HCEC 1CT (cell line): ENCODE results near the gene TOB1.
A peak's percentile ranks its signal among the peaks of the same experiment; 100 is the strongest.
"Not testable (repeated sequence)": the region's sequence is repeated elsewhere in the genome, so short reads cannot be mapped to it uniquely, and the experiment has no call there.

Experiments
- DNase-seq: peaks from one replicate; pipeline ENCODE4 v3.0.0-alpha.2; 2017

Gene TOB1

DNA sequence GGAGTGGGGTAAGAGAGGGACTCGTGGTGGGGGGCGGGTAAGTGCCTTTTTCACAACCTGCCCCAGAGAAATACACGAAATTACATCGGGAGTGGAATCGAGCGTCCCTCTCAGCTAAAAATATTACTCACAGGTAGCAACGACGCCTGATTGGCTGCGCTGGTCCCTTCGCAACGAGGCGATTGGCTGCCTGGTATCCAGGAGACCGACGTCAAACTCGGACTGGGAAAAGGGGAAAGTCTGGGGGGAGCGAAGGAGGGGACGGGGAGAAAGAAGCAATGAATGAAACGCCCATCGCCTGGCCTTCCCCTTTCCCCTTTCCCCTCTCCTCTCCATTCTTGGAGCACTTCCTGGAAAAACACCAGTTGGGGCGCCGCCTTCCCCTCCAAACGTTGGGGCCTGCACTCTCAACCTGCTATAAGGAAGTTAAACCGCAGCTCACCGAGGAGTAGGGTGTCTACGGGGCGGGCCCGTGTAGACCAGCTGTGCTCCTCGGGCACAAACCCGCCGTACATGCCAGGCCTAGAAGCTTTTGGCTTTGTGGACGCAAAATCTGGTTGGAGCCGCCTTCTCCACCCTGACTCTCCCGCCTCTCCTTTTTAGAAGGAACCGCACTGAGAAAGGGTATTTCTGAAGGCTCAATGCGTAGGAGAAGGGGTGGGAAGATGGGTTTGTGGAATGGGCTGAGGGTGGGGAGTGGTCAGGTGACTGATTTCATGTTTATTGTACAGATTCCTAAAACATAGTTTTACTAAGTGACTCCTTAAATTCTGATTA, 1.4 kb upstream of the TOB1 start:
- peak; percentile 95 for DNase-seq

DNA sequence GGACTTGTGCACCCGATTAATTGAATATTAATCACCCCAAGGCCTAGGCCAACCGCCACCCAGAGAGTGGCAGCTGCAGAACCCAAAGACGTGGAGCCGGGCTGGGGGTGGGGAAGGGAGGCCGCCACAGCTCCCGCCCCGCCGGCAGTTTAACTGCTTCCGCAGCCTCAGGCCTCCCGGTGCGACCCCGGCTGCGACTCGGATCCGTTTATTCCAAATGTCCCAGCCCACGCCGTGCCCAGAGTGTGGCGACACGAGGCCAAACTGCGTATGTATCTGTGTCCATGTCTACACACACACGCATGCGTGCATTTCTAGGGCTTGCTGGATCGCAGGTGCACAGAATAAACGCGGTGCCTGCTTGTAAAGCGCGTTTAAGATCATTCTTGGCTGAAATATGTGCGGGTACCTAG, 802 bp upstream of the TOB1 start:
- peak; percentile 59 for DNase-seq

DNA sequence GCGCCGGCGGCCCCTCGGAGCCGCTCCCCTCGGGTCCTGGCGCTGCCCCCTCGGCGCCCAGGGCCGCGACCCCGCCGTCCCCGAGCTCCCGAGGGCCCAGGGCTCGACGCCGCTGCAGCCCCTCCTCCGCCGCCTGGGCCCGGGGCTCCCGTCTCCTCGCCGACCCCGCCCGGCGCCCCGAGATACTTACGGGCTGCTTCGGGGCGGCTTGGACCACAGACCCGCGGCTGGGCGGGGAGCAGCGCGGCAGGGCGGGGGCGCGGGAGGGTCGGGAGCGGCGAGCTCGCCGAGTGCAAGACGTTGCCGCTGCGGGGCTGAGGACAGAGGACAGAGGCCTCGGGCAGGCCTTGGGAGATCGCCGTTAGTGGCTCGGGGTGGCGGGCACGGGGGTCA, 290 bp downstream of the TOB1 start:
- DNase-seq, result no peak

DNA sequence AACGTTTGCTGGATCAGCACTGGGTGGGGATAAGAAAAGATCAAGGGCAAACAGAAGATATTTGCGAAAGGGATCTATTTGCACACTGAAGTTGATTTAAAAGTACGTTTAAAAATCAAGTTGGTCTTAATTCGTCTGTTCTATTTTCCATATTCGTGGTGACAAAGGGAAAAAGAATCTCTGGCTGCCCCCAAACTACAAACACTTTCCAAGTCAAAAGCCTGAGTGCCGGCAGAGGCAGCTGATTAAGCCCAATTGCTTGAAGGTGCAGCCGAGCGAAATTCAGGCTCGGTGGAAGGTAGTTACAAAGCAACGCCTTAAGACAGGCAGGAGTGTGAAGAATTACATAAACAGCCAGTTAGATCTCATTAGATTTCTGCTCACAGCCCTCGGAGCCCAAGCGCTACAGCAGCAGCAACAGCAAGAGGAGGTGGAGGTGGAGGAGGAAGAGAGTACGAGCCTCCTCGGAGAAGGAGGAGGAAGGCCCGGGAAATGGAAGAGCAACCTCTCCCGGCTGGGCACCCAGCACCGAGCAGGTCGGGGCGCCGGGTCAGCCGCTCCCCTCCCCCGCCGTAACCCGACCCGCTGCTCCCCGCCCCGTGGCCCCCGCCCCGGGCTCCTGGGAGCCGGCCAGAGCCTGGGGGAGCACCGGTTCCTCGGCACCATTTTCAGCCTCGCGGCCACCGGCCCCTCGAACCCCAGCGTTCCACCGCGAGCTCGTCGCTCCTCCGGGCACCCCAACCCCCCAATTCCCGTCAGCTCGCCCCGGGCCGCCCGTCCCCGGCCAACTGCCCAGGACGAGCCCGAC, 890 bp downstream of the TOB1 start:
- DNase-seq, result peak; percentile 44

DNA sequence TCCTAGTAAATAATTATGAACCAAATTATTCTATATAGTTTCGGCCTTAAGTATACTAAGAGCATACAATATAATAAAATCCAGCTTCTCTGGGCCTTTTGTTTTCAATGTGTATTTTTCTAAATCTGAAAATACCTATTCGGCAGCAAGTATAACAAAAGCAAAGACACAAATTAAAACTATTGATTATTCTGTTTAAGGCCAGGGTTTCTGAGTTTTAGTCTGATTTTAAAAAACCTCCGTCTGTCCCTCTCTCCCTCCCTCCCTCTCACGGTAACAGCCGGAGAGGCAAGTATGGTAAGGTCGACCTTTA, 1.5 kb downstream of the TOB1 start:
- DNase-seq, result no peak

DNA sequence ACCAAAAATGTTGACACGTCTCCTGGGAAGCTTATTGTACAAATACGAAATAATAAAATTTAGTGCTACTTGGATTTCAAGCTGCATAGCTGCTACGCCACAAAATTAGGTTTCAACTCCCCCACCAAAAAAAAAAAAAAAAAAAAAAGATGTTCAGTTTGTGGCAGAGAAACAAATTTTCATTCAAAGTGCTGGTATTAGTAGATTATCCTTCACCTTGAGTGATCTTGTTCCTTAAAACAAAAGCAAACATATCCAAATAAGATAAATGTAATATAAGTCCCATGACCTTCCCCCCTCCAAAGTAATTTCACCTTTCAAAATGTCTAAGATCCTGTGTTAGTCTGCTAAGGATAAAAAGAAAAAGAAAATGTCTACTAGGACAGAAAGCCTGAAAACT, 2.2 kb downstream of the TOB1 start:
- no peak for DNase-seq

DNA sequence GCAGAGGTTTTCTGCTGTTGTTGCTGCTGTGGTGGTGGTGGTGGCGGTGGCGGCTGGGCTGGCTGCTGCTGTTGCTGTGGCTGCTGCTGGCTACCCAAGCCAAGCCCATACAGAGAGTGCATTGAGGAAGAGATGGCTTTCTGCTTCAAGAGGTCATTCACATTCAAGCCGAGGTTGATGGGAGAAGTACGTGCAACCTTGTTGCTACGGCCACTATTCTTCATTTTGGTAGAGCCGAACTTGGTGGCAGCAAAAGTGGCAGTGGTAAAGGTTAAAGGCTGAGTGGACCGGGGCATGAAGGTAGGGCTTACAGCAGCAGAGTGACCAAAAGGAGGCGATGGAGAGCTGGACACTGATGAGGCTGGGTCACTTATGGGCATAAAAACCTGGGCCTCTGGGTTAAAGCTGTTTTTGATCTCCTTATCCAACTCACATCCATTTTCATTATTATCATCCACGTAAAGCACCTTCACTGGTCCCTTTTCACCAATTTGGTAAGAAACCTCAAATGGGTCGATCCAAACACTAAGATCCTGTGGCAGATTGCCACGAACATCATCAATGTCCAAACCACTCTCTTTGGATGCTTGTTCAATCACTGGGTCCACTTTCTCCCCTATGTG, 2.8 kb downstream of the TOB1 start:
- DNase-seq, result peak; percentile 30

DNA sequence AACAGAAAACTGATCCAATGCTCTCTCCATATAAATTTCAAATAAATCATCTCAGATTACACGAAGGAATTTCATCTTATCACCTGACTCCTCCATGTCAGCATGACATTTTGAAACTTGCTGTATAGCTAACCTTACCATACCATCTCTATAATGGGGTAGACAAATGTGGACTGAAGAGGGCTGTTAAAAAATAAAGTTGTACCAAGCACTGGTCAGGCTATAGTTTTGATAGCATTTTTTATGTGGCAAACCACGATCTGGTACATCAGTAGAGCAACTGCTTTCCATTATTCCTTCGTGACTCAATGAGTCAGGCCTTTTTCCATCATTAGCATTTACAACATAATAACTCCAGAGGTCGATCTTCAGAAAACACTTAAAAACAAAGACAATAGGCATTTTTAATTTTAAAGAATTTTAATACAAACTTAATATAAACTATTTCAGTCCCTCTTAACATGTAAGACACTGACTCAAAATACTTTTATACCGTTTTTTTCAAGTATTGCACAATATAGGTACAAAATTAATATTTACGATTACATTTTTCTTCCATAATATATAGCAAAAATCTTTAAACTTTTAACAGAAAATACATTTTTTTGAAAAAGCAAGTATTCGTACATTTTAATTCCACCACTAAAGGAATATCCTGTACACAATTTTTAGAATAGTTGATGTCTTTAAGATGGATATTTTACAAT, 4.2 kb downstream of the TOB1 start:
- no peak for DNase-seq

DNA sequence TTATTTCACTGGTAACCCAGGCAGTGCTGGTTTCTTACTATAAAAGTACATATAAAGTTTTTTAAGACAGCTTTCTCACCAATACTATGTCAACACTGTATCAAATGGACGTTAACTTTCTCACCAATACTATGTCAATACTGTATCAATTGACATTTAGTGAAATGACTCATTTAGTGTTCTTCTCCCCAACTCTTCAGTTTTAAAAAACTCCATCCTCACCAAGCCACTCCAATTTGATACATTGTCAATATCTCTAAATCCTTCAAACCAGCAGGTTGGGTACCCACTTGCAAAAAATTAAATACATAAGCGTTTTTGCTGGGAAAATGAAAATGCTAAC, 4.8 kb downstream of the TOB1 start:
- no peak for DNase-seq

DNA sequence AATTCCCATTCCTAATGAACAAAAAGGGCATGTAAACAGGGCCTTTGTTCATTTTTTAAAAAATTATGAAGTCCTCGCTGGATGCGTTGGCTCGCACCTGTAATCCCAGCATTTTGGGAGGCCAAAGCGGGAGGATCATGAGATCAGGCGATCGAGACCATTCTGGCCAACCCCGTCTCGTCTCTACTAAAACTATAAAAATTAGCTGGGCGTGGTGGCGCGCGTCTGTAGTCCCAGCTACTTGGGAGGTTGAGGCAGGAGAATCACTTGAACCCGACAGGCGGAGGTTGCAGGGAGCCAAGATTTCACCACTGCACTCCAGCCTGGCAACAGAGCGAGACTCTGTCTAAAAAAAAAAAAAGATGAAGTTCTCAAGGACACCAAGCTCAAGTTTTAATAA, 6.4 kb downstream of the TOB1 start:
- DNase-seq, result not testable (repeated sequence)

DNA sequence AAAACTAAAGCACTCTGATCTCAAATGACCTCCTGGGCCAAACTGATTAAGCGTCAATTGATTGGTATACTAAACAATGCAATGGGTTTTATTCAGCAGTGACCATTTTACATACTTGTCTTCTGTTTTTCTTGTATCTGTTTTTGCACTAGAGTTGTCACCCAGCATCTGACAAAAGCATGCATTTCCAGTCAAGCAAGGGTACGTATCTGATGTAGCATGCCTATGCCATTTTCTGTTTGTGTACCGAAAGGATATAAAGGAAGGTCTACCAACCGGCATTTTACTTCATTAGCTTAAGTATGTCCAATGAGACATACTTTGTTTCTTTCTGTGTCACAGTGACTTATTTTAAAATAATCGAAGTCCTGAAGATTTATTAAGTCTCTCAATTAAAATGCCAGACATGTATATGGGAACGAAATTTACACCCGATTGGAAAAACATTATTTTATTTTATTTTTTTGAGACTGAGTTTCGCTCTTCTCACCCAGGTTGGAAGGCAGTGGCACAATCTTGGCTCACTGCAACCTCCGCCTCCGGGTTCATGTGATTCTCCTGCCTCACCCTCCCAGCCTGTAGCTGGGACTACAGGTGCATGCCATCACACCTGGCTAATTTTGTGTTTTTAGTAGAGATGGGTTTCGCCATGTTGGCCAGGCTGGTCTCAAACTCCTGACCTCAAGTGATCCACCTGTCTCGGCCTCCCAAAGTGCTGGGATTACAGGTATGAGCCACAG, 7.5 kb downstream of the TOB1 start:
- DNase-seq, result no peak

DNA sequence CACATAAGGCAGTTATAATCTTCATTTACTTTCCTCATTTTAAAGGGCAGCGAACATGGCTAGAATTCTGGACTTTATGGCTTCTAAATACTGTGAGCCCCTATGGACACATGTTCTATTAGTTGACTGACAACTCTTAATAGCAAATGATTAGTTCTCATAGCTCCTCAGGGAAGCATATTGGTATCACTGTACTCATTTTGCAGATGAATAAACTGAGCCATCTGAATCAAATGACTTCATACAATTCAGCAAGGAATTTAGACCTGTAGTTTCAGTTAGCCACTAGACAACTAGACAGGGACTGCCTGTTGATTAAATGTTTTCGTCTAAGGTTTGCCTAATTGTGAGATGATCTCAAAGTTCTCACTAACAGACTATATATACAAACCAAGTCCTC, 9.7 kb downstream of the TOB1 start:
- DNase-seq, result no peak

DNA sequence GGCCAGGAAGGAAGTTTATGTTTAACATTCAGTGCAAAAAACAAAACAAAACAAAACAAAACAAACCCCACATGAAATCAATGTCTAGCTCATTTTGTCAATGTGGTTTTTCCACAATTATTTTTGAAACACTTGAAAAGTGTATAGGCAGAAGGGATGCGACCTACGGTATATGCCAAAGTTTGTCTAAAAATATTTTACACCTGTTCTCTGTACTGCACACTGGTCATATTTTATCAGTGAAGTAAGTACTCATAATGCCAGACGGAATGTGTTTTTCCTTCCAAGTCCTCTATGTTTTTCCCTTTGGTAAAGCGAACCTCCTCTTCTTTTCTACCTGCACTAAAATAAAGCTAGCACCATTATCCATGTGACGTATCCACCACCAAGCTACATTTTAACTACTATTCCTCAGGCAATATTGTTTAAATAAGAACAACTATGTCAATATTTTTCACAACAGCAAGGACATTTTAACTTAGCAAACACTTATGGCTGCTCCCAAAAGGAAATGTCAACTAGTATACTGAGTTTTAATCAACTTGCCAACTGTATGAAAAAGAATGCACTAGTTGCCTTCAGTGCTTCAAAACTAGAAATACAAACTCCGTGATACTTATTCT, 10.3 kb downstream of the TOB1 start:
- DNase-seq, result no peak

DNA sequence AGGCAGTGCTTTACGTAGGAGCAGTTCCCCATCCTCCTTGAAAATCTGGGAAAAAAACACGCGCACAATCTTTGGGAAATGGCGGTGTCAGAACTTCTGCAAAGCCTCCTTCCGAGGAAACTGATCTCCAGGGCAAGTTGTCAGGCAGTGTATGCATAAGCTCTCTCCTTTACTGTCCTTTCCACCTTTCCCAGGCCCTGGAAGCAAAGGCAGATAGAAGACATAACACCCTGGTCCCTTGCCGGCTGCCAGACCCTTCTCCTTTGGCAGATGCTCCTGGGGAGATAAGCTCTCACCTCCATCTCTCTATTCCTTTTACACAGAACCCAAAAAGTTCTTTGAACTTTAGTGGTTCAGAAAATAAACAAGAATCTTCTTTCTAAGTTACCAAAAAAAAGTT, 12.4 kb downstream of the TOB1 start:
- DNase-seq, result no peak

DNA sequence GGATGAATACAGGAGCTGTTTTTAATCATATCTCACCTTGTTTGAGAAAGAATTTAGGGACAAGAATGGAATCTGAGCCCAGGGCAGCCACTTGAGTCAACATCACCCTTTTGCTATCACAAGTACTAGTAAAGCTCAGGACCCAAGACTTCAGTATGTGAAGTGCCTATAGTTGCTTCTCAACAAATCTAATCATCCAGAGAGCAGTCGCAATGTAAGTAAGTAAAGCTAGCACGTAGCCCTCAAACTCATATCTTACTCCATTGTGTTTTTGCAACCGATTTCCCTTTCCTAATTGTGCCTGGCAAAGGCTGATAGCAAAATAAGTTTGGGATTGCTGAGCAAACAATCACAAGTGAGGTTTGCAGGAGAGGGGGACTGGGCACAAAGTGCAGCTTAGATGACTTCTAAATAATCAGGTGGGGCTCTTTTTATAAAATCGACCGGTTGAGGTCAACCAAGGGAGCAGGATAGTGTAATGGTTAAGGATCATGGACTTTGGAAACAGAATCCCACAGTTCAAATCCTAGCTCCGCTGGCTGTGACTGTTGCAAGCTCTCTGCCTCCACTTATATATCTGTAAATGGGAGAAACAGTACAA, 13.0 kb downstream of the TOB1 start:
- no peak for DNase-seq

DNA sequence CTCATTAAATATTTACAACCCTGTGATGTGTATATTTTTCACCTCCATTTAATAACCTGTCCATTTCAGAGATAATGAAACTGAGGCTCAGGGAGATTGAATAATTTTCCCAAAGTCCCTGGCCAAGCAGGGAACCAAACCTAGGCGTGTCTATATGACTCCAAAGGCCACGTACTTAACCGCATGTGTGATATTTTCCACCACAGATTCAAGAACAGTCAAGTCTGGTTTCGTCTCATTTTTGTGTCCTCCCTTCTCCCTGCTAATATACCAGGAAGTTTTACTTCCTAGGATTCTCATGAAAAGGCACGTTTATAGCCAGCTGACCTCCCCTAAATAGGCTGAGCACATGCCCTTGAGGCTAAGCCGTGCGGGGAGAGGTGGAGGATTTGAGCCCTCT, 15.5 kb downstream of the TOB1 start:
- DNase-seq, result no peak

DNA sequence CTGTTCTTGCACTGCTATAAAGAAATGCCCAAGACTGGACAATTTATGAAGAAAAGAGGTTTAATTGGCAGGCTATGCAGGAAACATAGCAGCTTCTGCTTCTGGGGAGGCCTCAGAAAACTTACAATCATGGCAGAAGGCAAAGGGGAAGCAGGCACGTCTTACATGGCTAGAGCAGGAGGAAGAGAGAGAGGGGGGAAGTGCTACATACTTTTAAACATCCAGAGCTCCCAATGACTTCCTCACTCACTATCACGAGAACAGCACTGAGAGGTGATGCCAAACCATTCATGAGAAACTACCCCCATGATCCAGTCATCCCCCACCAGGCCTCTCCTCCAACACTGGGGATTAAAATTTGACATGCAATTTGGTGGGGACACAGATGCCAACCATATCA, 17.4 kb downstream of the TOB1 start:
- DNase-seq, result no peak

DNA sequence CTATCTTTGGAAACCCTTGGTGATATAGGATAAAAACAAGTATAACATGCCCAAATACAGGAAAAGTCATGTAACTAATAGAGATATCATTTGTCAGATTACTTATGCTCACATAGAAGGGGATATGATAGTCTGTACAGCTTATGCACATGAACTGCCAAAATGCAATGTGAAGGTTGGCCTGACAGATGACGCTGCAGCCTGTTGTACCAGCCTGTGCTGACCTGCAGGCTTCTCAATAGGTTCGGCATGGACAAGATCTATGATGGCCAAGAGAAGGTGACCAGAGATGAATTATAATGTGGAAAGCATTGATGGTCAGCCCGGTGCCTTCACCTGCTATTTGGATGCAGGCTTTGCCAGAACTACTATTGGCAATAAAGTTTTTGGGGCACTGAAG, 18.1 kb downstream of the TOB1 start:
- DNase-seq, result no peak

DNA sequence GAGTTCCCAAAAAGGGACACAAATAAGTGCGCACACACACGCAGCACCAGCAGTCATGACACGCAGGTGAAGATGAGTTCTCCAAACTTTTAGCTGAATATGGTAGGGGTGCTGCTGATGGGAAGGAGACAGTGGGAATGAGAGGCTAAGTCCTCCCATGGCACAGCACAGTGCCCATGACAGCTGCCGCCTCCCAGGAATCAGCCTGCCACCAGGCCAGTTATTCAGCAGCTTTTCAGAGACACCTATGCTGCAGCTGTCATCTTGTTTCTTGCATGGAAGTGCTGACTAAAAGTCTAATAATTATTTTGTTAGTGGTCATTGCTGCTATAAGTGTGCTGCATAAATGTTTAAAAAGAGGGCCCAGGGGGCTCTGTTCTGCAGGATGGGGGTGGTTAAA, 18.6 kb downstream of the TOB1 start:
- DNase-seq, result no peak

DNA sequence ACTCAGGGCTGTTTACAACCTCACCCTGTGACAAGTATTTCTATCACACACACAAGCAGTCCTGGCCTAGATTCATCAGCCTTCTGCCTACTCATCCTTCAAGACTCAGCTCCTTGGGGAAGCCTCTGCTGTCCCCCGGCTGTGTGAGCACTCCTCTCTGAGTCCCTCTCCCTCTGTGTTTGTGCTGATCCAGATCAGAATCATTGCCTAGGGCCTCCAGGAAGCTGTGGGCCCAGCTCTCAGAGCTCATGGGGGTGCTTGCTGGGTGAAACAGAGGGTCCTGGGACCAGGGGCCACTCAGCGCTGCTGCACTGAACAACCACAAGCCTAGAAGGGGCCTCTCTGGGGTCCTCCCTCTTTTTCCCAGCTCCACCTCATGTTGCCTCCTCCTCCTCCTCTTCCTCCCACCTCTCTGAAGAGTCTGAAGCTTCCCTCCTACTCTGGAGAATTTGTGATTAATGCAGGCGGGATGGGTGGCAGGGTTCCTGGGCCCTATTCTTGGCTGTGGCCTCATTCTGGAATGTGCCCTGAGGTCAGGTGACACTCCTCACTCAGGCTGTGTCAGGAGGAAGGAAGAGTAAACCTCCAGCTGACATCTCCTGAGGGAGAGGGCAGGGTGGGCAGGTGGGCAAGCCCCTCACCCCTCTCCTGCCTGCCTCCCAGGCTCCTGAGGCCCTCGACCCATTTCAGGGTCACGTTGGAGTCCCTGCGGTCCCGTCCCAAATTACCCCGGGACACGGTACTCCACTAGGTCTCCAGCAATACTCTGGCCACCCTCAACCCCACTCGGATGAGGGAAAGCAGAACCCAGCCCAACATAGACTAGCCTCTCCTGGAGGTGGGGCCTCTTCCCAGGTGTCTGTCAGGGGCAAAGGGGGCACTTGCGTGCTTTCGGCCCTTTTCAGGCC, 20.7 kb downstream of the TOB1 start:
- peak; percentile 23 for DNase-seq

DNA sequence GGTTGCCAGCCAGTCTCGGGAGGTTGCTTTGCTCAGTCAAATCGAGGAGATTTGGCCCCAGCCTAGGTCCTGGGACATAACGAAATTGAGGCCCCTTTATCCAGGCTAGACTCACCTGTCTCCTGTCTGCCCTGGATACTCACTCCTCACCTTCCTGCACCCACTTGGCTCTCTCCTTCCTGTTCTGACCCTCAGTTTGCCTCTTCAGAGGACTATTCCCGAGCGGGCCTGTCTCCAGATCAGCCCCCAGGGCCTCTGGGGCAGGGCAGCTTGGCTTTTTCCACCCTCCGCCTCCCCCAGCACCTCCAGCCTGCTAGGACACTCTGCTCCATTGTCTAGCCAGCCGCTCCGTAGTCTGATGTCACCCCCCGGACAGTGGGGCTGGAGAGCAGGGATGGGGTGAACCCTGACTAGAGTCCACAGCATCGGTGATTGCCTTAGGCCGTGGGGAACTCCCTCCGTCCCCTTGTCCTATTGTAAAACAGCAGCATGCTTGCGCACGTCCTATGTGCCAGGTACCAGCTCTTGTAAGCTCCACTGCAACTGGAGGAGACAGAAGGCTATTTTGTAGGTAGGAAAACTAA, 21.9 kb downstream of the TOB1 start:
- no peak for DNase-seq
